Measurements from ENCODE around the gene INPP5F. TPM values are rescaled to one million over a fixed set of nuclear protein-coding genes. Genes with fewer than 3 reads are reported as not detected.

The INPP5F gene
- total and polyA plus RNA-seq, 2 donors (not counting 1 experiment from before 2014, with no cell fraction given) = 11.2 to 37.5 TPM

GRCh38 chr10:119694608-119695007 is 31.2 kb upstream of the INPP5F start:
- CTCF ChIA-PET = interaction anchor here (1.0 to 4.8 kb wide), 6 partner anchors 8 to 165 kb away, joined by 4 to 26 read pairs (median 6); partner anchors contain the start of gene INPP5F
- Histone ChIP-seq H3K36me3 (replicated peaks in 1 of 2; ENCODE audit: control extremely low read depth in 1 of 2, control insufficient read depth in 1 of 2, extremely low read depth in 1 of 2, insufficient read depth in 2 of 2, low read length in 1 of 2) (no peaks in the 10 kb centered on the region), H3K4me2 (replicated peaks; ENCODE audit: low read depth, low read length, poor library complexity, severe bottlenecking) (no peak overlapping the region), H2AFZ (ENCODE audit: insufficient read depth, low read depth, low read length, poor library complexity, severe bottlenecking) (no peak overlapping the region), H3K79me2 (ENCODE audit: control insufficient read depth, insufficient read depth, low read length) (no peaks in the 10 kb centered on the region), H3K4me1 (ENCODE audit: control insufficient read depth in 2 of 2, insufficient read depth in 2 of 2, low read length in 2 of 2) (peaks cover 27% of the 10 kb centered on the region in 2 donors), H4K20me1 (ENCODE audit: control insufficient read depth, insufficient read depth, low read length, poor library complexity, severe bottlenecking) (no peaks in the 10 kb centered on the region), H3K9ac (ENCODE audit: low read length) (no peak overlapping the region), H3K4me3 (ENCODE audit: control extremely low read depth in 1 of 5, extremely low read depth in 1 of 5, insufficient read depth in 1 of 5, low read depth in 2 of 5, low read length in 4 of 5) (no peak overlapping the region), H3K27me3 (replicated peaks in 1 of 4; ENCODE audit: control extremely low read depth in 1 of 4, control insufficient read depth in 3 of 4, insufficient read depth in 4 of 4, low read length in 3 of 4) (no peaks in the 10 kb centered on the region), H3K9me3 (ENCODE audit: control extremely low read depth in 1 of 3, control insufficient read depth in 2 of 3, insufficient read depth in 1 of 3, low read length in 2 of 3) (peaks cover 0 to 3% (median 0%) of the 10 kb centered on the region in 3 donors), H3K27ac (ENCODE audit: low read length in 2 of 2) (no peak overlapping the region)
- Mint-ChIP-seq H3K4me1 (peaks cover 42% of the 10 kb centered on the region), H3K27ac (no peak overlapping the region), H3K9me3 (ENCODE audit: insufficient read depth) (no peaks in the 10 kb centered on the region), H3K4me3 (no peak overlapping the region), H3K27me3 (no peaks in the 10 kb centered on the region)
- TF ChIP-seq CTCF (IDR thresholded peaks at IDR 0.05) (no peak), EZH2 (IDR thresholded peaks at IDR 0.05; ENCODE audit: borderline replicate concordance, insufficient read depth, low read depth, low read length, poor library complexity, severe bottlenecking) (no peak)
- intact Hi-C loops (cut with micrococcal nuclease) = no loop called here
- DNase-seq (no peak), ATAC-seq (ENCODE audit: low read depth) (no peak)
- 97% methylated on average over 7 of the region's 7 CpGs for WGBS (ENCODE audit: insufficient coverage)
- POLR2A ChIA-PET = interaction anchor here (0.9 to 1.0 kb wide), 2 partner anchors 10 to 47 kb away, joined by 3 read pairs; no protein-coding TSS in a partner anchor

GRCh38 chr10:119700321-119700954 is 25.4 kb upstream of the INPP5F start:
- Histone ChIP-seq H2AFZ (ENCODE audit: insufficient read depth, low read depth, low read length, poor library complexity, severe bottlenecking) (no peak overlapping the region), H3K27ac (ENCODE audit: low read length in 2 of 2) (peak overlapping the region; percentile 74 to 94)

More at GRCh38 chr10:119700321-119700954, 25.4 kb upstream of the INPP5F start:
- peaks cover 68 to 69% of the 10 kb centered on the region in 2 donors for H3K4me1 ChIP-seq (ENCODE audit: control insufficient read depth in 2 of 2, insufficient read depth in 2 of 2, low read length in 2 of 2)
- no peaks in the 10 kb centered on the region for H3K9me3 ChIP-seq (ENCODE audit: control extremely low read depth in 1 of 3, control insufficient read depth in 2 of 3, insufficient read depth in 1 of 3, low read length in 2 of 3)
- no peaks in the 10 kb centered on the region for H3K27me3 ChIP-seq (replicated peaks in 1 of 4; ENCODE audit: control extremely low read depth in 1 of 4, control insufficient read depth in 3 of 4, insufficient read depth in 4 of 4, low read length in 3 of 4)
- DNase-seq = peak; percentile 73
- ChIA-PET CTCF (interaction anchor here (0.7 to 6.9 kb wide), 3 partner anchors 13 to 50 kb away, joined by 3 to 80 read pairs (median 3); no protein-coding TSS in a partner anchor), POLR2A (interaction anchor here (0.7 kb wide), 2 partner anchors 13 to 14 kb away, joined by 4 to 8 read pairs; no protein-coding TSS in a partner anchor)
- peak overlapping the region in 1 of 5 experiments; percentile 49 for H3K4me3 ChIP-seq (ENCODE audit: control extremely low read depth in 1 of 5, extremely low read depth in 1 of 5, insufficient read depth in 1 of 5, low read depth in 2 of 5, low read length in 4 of 5)
- no peaks in the 10 kb centered on the region for H4K20me1 ChIP-seq (ENCODE audit: control insufficient read depth, insufficient read depth, low read length, poor library complexity, severe bottlenecking)
- no peaks in the 10 kb centered on the region for H3K9me3 Mint-ChIP-seq (ENCODE audit: insufficient read depth)
- H3K9ac ChIP-seq (ENCODE audit: low read length) = peak overlapping the region; percentile 50
- H3K79me2 ChIP-seq (ENCODE audit: control insufficient read depth, insufficient read depth, low read length) = no peaks in the 10 kb centered on the region
- H3K4me1 Mint-ChIP-seq = peaks cover 64% of the 10 kb centered on the region
- H3K27me3 Mint-ChIP-seq = no peaks in the 10 kb centered on the region
- H3K27ac Mint-ChIP-seq = peak overlapping the region; percentile 86
- H3K4me3 Mint-ChIP-seq = peak overlapping the region; percentile 60
- intact Hi-C loops (cut with micrococcal nuclease) = loop anchor here (1.0 kb wide), 5 partner anchors 14 to 394 kb away; partner anchors contain the start of gene BAG3
- no peak for TF ChIP-seq EZH2 (IDR thresholded peaks at IDR 0.05; ENCODE audit: borderline replicate concordance, insufficient read depth, low read depth, low read length, poor library complexity, severe bottlenecking)
- no peak for TF ChIP-seq CTCF (IDR thresholded peaks at IDR 0.05)
- 100% methylated on average over 1 of the region's 4 CpGs for WGBS (ENCODE audit: insufficient coverage)
- no peaks in the 10 kb centered on the region for H3K36me3 ChIP-seq (replicated peaks in 1 of 2; ENCODE audit: control extremely low read depth in 1 of 2, control insufficient read depth in 1 of 2, extremely low read depth in 1 of 2, insufficient read depth in 2 of 2, low read length in 1 of 2)
- ATAC-seq (ENCODE audit: low read depth) = peak; percentile 50
- peak overlapping the region; percentile 73 for H3K4me2 ChIP-seq (replicated peaks; ENCODE audit: low read depth, low read length, poor library complexity, severe bottlenecking)

Measured in B cell (primary cell).